DND-41 (cell line): ENCODE measurements around the gene IDI1.

Experiments
- EZH2 ChIP-seq: IDR thresholded peaks from 3 replicates; pipeline ENCODE4 v1.6.1; 2012; ENCODE audit warnings: borderline replicate concordance, low read depth, mild to moderate bottlenecking, moderate library complexity, low read length, inconsistent platforms; ENCODE audit not compliant: severe bottlenecking
- TF ChIP-seq, protein P1 (sequence below): IDR thresholded peaks from 2 replicates; pipeline ENCODE4 v1.5.1; 2012; ENCODE audit warnings: borderline replicate concordance, low read length, moderate library complexity, mild to moderate bottlenecking; ENCODE audit not compliant: poor library complexity, severe bottlenecking; ENCODE audit errors: extremely low read depth

DNA sequence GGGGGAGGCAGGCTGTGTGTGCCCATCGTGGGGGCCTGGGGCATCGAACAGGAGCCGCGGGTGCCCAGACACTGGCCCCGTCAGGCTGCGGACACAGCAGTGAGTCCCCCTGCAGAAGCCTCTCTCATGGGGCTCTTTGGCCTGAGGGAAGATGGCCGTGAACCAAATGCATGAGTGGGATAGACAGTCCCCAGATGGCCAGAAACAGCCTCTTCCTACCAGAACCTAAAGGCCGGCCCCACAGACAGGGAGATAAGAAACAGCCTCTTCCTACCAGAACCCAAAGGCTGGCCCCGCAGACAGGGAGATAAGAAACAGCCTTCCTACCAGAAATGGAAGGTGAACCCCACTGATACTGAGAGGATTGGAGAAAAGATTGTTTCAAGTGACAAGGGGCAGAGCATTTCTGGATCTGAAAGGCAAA, 39.8 kb downstream of the IDI1 start:
- TF ChIP-seq EZH2 = no peak
- TF ChIP-seq, protein P1, sequence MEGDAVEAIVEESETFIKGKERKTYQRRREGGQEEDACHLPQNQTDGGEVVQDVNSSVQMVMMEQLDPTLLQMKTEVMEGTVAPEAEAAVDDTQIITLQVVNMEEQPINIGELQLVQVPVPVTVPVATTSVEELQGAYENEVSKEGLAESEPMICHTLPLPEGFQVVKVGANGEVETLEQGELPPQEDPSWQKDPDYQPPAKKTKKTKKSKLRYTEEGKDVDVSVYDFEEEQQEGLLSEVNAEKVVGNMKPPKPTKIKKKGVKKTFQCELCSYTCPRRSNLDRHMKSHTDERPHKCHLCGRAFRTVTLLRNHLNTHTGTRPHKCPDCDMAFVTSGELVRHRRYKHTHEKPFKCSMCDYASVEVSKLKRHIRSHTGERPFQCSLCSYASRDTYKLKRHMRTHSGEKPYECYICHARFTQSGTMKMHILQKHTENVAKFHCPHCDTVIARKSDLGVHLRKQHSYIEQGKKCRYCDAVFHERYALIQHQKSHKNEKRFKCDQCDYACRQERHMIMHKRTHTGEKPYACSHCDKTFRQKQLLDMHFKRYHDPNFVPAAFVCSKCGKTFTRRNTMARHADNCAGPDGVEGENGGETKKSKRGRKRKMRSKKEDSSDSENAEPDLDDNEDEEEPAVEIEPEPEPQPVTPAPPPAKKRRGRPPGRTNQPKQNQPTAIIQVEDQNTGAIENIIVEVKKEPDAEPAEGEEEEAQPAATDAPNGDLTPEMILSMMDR = no peak
